22Rv1 (cell line): ENCODE results near the gene MRFAP1.

Experiments used
- ZFX ChIP-seq: fragments of 450-650 bp; IDR thresholded peaks from 2 replicates; pipeline ENCODE4 v1.6.1; 2017; ENCODE audit warnings: antibody characterized with exemption, borderline replicate concordance
- TF ChIP-seq, protein P1 (sequence below): fragments of 450-650 bp; IDR thresholded peaks from 2 replicates; pipeline ENCODE4 v1.5.1; 2017; ENCODE audit warnings: mild to moderate bottlenecking

DNA sequence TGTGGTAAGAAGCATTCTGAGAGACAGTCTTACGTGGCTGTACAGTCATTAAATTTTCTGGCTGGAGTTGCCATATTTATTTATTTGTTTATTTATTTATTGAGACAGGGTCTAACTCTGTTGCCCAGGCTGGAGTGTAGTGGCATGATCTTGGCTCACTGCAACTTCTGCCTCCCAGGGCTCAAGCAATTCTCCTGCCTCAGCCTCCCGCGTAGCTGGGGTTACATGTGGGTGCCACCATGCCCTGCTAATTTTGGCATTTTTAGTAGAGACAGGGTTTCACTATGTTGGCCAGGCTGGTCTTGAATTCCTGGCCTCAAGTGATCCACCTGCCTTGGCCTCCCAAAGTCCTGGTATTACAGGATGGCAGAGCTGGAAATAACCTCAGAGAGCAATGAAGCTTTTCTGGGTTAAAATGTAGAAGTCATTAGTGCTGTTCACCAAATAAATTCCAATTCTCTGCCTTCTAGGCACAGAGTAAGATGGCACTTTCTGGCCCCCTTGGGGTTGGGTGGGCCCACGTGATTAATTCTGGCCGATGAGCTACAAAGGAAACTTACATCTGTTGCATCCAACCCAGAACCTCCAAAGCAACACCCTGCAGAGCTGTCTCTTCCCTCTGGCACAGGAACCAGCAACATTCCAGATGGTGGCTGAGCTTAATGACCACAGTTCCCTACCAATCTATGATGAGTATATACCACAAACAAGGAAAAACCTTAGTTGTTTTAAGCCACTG is 4.5 kb downstream of the MRFAP1 start:
- TF ChIP-seq, protein P1, sequence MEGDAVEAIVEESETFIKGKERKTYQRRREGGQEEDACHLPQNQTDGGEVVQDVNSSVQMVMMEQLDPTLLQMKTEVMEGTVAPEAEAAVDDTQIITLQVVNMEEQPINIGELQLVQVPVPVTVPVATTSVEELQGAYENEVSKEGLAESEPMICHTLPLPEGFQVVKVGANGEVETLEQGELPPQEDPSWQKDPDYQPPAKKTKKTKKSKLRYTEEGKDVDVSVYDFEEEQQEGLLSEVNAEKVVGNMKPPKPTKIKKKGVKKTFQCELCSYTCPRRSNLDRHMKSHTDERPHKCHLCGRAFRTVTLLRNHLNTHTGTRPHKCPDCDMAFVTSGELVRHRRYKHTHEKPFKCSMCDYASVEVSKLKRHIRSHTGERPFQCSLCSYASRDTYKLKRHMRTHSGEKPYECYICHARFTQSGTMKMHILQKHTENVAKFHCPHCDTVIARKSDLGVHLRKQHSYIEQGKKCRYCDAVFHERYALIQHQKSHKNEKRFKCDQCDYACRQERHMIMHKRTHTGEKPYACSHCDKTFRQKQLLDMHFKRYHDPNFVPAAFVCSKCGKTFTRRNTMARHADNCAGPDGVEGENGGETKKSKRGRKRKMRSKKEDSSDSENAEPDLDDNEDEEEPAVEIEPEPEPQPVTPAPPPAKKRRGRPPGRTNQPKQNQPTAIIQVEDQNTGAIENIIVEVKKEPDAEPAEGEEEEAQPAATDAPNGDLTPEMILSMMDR = no peak
- TF ChIP-seq ZFX = no peak
